DND-41 (cell line): ENCODE measurements around the gene ZFAND2B.

Source experiments
- ATAC-seq: fragments of 200-7000 bp; cut with Tn5 transposase; 3 replicates; pipeline ENCODE4 v1.9.1; 2021; ENCODE audit warnings: low read depth; ENCODE audit not compliant: insufficient read depth
- DNase-seq: peaks from one replicate; pipeline ENCODE4 v3.0.0-alpha.2; 2020
- H2AFZ ChIP-seq: 2 replicates; pipeline ENCODE4 v1.6.0; 2012; ENCODE audit warnings: low read depth, low read length
- H3K27ac ChIP-seq: 2 replicates; pipeline ENCODE4 v1.5.1; 2012; ENCODE audit warnings: low read length, inconsistent platforms
- H3K27me3 ChIP-seq: fragments of 200-600 bp; sonication (generic); 2 replicates; pipeline ENCODE4 v1.6.0; 2012; ENCODE audit warnings: low read length, mild to moderate bottlenecking, inconsistent platforms; ENCODE audit not compliant: insufficient read depth, poor library complexity
- H3K36me3 ChIP-seq: 2 replicates; pipeline ENCODE4 v1.5.1; 2012; ENCODE audit warnings: low read length, inconsistent platforms; ENCODE audit not compliant: insufficient read depth
- H3K4me1 ChIP-seq: 2 replicates; pipeline ENCODE4 v1.5.1; 2012; ENCODE audit warnings: mild to moderate bottlenecking, low read length; ENCODE audit not compliant: insufficient read depth
- H3K4me2 ChIP-seq: 2 replicates; pipeline ENCODE4 v1.6.0; 2012; ENCODE audit warnings: mild to moderate bottlenecking, moderate library complexity, low read length, inconsistent platforms; ENCODE audit not compliant: insufficient read depth
- H3K4me3 ChIP-seq, 2 experiments: fragments of 200-600 bp in 1 of 2; shearing (Covaris generic) in 1 of 2; 2 replicates each; pipeline ENCODE4 v1.5.1; 2012 to 2016; ENCODE audit warnings: inconsistent platforms in 2 of 2, low read length in 2 of 2, mild to moderate bottlenecking in 2 of 2, low read depth in 1 of 2, moderate library complexity in 1 of 2
- H3K79me2 ChIP-seq: 2 replicates; pipeline ENCODE4 v1.6.0; 2012; ENCODE audit warnings: low read length, inconsistent platforms; ENCODE audit not compliant: insufficient read depth
- H3K9ac ChIP-seq: 2 replicates; pipeline ENCODE4 v1.6.0; 2012; ENCODE audit warnings: low read depth, mild to moderate bottlenecking, inconsistent platforms, low read length, moderate library complexity
- H3K9me3 ChIP-seq: 2 replicates; pipeline ENCODE4 v1.5.1; 2012; ENCODE audit warnings: low read length, moderate library complexity, mild to moderate bottlenecking, inconsistent platforms; ENCODE audit not compliant: insufficient read depth, severe bottlenecking
- H4K20me1 ChIP-seq: 2 replicates; pipeline ENCODE4 v1.6.0; 2012; ENCODE audit warnings: low read length; ENCODE audit not compliant: insufficient read depth
- CTCF ChIP-seq: IDR thresholded peaks from 2 replicates; pipeline ENCODE4 v1.5.1; 2012; ENCODE audit warnings: borderline replicate concordance, low read length, moderate library complexity, mild to moderate bottlenecking; ENCODE audit not compliant: poor library complexity, severe bottlenecking; ENCODE audit errors: extremely low read depth
- EZH2 ChIP-seq: IDR thresholded peaks from 3 replicates; pipeline ENCODE4 v1.6.1; 2012; ENCODE audit warnings: borderline replicate concordance, low read depth, mild to moderate bottlenecking, moderate library complexity, low read length, inconsistent platforms; ENCODE audit not compliant: severe bottlenecking

Gene ZFAND2B

DNA sequence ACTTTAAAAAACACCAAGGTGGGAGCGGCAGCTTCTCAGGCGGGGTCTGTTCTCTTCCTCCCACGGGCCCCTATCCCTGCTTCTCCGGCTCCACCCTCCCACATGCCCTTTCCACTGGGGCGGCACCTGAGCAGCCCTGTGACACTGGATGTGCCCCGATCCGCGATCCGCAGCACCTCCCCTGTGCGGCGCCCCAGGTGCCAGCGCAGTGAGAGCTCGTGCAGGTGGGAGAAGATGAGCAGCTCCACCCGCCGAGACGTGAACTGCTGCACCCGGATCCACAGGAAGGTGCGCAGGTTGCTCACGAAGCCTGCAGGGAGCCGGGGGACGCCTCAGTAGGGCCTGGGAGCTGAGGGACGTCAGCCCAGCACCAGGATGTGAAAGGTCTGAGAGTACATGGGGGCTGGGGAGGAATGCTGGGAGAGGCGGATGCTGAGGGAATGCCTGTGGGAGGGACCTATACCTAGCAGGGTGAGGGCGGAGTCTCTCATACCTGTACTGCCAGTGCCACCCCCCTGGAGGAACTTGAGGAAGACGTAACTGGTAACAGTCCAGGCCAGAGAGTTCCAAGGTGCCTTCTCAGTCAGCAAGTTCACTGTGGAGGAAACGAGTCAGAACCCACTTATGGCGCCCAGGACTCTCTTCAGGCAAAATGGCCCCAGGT, 9.4 kb downstream of the ZFAND2B start:
- TF ChIP-seq CTCF = no peak
- H3K36me3 ChIP-seq = peaks cover 47% of the 10 kb centered on the region
- no peaks in the 10 kb centered on the region for H3K79me2 ChIP-seq
- no peak for DNase-seq
- no peak overlapping the region for H3K4me2 ChIP-seq
- no peak overlapping the region for H2AFZ ChIP-seq
- H3K9ac ChIP-seq = no peak overlapping the region
- no peak for ATAC-seq
- H4K20me1 ChIP-seq = no peaks in the 10 kb centered on the region; the same call in 1 of the 2 replicates
- H3K9me3 ChIP-seq = no peaks in the 10 kb centered on the region
- H3K27ac ChIP-seq = no peak overlapping the region
- peaks cover 12% of the 10 kb centered on the region for H3K4me1 ChIP-seq
- no peaks in the 10 kb centered on the region for H3K27me3 ChIP-seq
- H3K4me3 ChIP-seq = no peak overlapping the region

DNA sequence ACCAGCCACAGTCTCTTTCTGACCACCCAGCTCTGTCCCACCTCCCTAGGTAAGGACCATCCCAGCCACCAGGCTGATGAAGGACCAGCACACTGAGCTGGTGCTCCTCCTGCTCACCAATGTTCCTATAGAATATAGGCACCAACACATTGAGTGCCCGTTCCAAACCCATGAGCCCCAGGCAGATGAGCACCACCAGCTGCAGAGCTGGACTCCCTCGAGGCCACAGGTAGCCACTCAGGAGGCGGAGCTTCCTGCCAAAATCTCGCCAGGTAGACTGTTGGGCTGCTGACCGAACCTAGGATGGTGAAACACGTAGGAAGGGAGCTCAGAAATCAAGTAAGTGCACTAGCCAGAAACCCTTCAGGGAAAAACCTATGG, 9.9 kb downstream of the ZFAND2B start:
- H2AFZ ChIP-seq = no peak overlapping the region
- TF ChIP-seq CTCF (no peak), EZH2 (no peak)
- no peaks in the 10 kb centered on the region for H3K9me3 ChIP-seq
- H3K27ac ChIP-seq = no peak overlapping the region
- DNase-seq (no peak), ATAC-seq (no peak)
- H3K27me3 ChIP-seq = no peaks in the 10 kb centered on the region
- peaks cover 12% of the 10 kb centered on the region for H3K4me1 ChIP-seq
- no peaks in the 10 kb centered on the region for H3K79me2 ChIP-seq
- H3K36me3 ChIP-seq = peaks cover 52% of the 10 kb centered on the region
- H4K20me1 ChIP-seq = no peaks in the 10 kb centered on the region; the same call in 1 of the 2 replicates
- H3K9ac ChIP-seq = no peak overlapping the region
- H3K4me2 ChIP-seq = no peak overlapping the region
- no peak overlapping the region for H3K4me3 ChIP-seq

- H3K36me3 ChIP-seq = peaks cover 61% of the 10 kb centered on the region
- H3K9ac ChIP-seq = no peak overlapping the region
- no peaks in the 10 kb centered on the region for H3K9me3 ChIP-seq
- TF ChIP-seq EZH2 (no peak), CTCF (no peak)
- no peak overlapping the region for H3K4me3 ChIP-seq
- H3K4me2 ChIP-seq = no peak overlapping the region
- ATAC-seq = peak; percentile 27; the same call in 1 of the 3 replicates
- H4K20me1 ChIP-seq = no peaks in the 10 kb centered on the region; the same call in 1 of the 2 replicates
- H3K4me1 ChIP-seq = peaks cover 12% of the 10 kb centered on the region
- H2AFZ ChIP-seq = no peak overlapping the region
- H3K27me3 ChIP-seq = no peaks in the 10 kb centered on the region
- no peak for DNase-seq
- H3K27ac ChIP-seq = no peak overlapping the region
- H3K79me2 ChIP-seq = no peaks in the 10 kb centered on the region
Measured at GRCh38 chr2:219218217-219218731, 11.7 kb downstream of the ZFAND2B start.
